ENCODE data around the gene NRN1L. TPM values are rescaled to one million over a fixed set of nuclear protein-coding genes. Genes with fewer than 3 reads are reported as not detected.

The NRN1L gene
- total RNA-seq, 6 experiments from 2014 or later, result 0.25 to 0.51 (median 0.38) TPM; not detected in 3

DNA sequence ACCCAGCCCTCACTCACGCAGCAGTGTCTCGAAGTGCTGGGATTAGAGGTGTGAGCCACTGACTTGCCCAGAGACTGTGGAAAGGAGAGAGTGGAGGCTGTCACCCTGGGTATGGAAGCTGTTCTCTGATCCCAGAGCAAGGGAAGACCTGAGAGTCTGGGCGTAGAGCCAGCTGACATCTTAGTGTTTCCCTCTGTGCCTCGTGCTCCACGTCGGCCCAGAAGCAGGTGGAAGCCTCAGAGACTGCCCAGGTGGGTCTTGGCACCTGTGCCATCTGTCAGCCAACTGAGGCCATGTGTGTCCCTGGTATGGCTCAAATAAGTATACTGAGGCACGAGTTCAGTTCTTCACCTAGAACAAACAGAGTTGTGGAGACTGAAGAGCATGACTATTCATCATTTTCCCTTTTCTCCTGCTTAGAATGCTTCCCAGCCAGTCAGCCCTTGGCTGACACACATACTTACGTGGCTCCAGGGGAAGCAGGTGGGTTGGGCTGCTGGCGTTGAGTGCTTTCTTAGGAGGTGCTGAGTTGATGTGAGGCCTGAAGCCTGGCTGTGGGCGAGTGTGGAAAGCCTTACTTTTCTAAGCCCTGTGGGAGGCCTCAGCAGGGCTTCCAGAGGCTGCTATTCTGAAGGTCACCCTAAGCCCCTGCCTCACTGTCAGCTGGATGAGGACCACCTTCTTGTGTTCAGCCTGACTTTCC is 38.9 kb downstream of the NRN1L start:
- no peak for TF ChIP-seq CTCF (IDR thresholded peaks at IDR 0.05)
- no peak overlapping the region for H3K4me3 Mint-ChIP-seq
- no peaks in the 10 kb centered on the region for H3K36me3 Mint-ChIP-seq (ENCODE audit: low read depth)
- H3K27ac Mint-ChIP-seq, result no peak overlapping the region
- H3K27me3 Mint-ChIP-seq (ENCODE audit: insufficient read depth), result peaks cover 3% of the 10 kb centered on the region; the same call in 1 of the 2 replicates
- H3K9me3 Mint-ChIP-seq, result no peaks in the 10 kb centered on the region
- no peak for DNase-seq
- peaks cover 21% of the 10 kb centered on the region for H3K4me1 Mint-ChIP-seq (ENCODE audit: low read depth)

GRCh38 chr16:67924140-67924906 is 39.6 kb downstream of the NRN1L start:
- Mint-ChIP-seq H3K9me3 (no peaks in the 10 kb centered on the region), H3K27ac (no peak overlapping the region), H3K4me1 (ENCODE audit: low read depth) (peaks cover 14% of the 10 kb centered on the region), H3K36me3 (ENCODE audit: low read depth) (no peaks in the 10 kb centered on the region), H3K4me3 (no peak overlapping the region), H3K27me3 (ENCODE audit: insufficient read depth) (peaks cover 2% of the 10 kb centered on the region; the same call in 1 of the 2 replicates)
- TF ChIP-seq CTCF (IDR thresholded peaks at IDR 0.05), result no peak
- DNase-seq, result no peak

GRCh38 chr16:67926181-67926750 is 41.6 kb downstream of the NRN1L start:
- H3K4me3 Mint-ChIP-seq, result no peak overlapping the region
- TF ChIP-seq CTCF (IDR thresholded peaks at IDR 0.05), result peak; percentile 39

GRCh38 chr16:67927131-67927941 is 42.7 kb downstream of the NRN1L start:
- DNase-seq, result no peak
- H3K27ac Mint-ChIP-seq, result no peak overlapping the region
- no peak for TF ChIP-seq CTCF (IDR thresholded peaks at IDR 0.05)
- H3K36me3 Mint-ChIP-seq (ENCODE audit: low read depth), result no peaks in the 10 kb centered on the region
- H3K4me1 Mint-ChIP-seq (ENCODE audit: low read depth), result peaks cover under 1% of the 10 kb centered on the region; the same call in 1 of the 2 replicates
- H3K4me3 Mint-ChIP-seq, result no peak overlapping the region
- no peaks in the 10 kb centered on the region; the same call in 1 of the 2 replicates for H3K27me3 Mint-ChIP-seq (ENCODE audit: insufficient read depth)
- H3K9me3 Mint-ChIP-seq, result no peaks in the 10 kb centered on the region

More at GRCh38 chr16:67926181-67926750, 41.6 kb downstream of the NRN1L start:
- Mint-ChIP-seq H3K27ac (0 out of 2 replicates have a peak overlapping the region, but pooled peaks have one; percentile 21), H3K27me3 (ENCODE audit: insufficient read depth) (peaks cover 2% of the 10 kb centered on the region), H3K4me1 (ENCODE audit: low read depth) (peaks cover 7% of the 10 kb centered on the region; the same call in 1 of the 2 replicates), H3K36me3 (ENCODE audit: low read depth) (no peaks in the 10 kb centered on the region), H3K9me3 (no peaks in the 10 kb centered on the region)
- DNase-seq, result no peak

DNA sequence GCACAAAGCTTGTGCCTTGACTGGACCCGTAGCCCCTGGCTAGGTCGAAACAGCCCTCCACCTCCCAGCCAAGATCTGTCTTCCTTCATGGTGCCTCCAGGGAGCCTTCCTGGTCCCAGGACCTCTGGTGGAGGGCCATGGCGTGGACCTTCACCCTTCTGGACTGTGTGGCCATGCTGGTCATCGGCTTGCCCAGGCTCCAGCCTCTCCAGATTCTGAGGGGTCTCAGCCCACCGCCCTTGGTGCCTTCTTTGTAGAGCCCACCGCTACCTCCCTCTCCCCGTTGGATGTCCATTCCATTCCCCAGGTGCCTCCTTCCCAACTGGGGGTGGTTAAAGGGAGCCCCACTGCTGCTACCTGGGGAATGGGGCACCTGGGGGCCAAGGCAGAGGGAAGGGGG is 43.5 kb downstream of the NRN1L start:
- Mint-ChIP-seq H3K27me3 (ENCODE audit: insufficient read depth) (no peaks in the 10 kb centered on the region; the same call in 1 of the 2 replicates), H3K27ac (no peak overlapping the region), H3K9me3 (no peaks in the 10 kb centered on the region), H3K4me3 (no peak overlapping the region), H3K4me1 (ENCODE audit: low read depth) (no peaks in the 10 kb centered on the region; the same call in 1 of the 2 replicates), H3K36me3 (ENCODE audit: low read depth) (no peaks in the 10 kb centered on the region)
- TF ChIP-seq CTCF (IDR thresholded peaks at IDR 0.05), result no peak
- no peak for DNase-seq
